Measurements from ENCODE around the gene ANKFN1.

Gene ANKFN1

GRCh38 chr17:56465886-56466285 lies 312.6 kb downstream of the ANKFN1 start:
- POLR2A ChIA-PET: no interaction called here
- H3K36me3 ChIP-seq (ENCODE audit: control insufficient read depth in 4 of 4, insufficient read depth in 4 of 4, low read length in 3 of 4): no peaks in the 10 kb centered on the region
- no peaks in the 10 kb centered on the region for H3K27me3 ChIP-seq (replicated peaks in 2 of 5; ENCODE audit: control insufficient read depth in 4 of 5, insufficient read depth in 5 of 5, low read length in 4 of 5)
- no peaks in the 10 kb centered on the region for H3K9me3 ChIP-seq (ENCODE audit: control extremely low read depth in 1 of 5, control insufficient read depth in 4 of 5, insufficient read depth in 2 of 5, low read depth in 1 of 5, low read length in 4 of 5)
- no peak overlapping the region for H3K4me3 ChIP-seq (ENCODE audit: control insufficient read depth in 1 of 7, extremely low read depth in 1 of 7, insufficient read depth in 4 of 7, low read depth in 2 of 7, low read length in 6 of 7)
- H3K27ac ChIP-seq (ENCODE audit: insufficient read depth in 1 of 2, low read depth in 1 of 2, low read length in 2 of 2, poor library complexity in 1 of 2, severe bottlenecking in 2 of 2): no peak overlapping the region
- WGBS (ENCODE audit: insufficient coverage): 100% methylated on average over 1 of the region's 1 CpG
- no peaks in the 10 kb centered on the region for H3K4me1 ChIP-seq (ENCODE audit: control extremely low read depth in 1 of 4, control insufficient read depth in 4 of 4, insufficient read depth in 4 of 4, low read length in 3 of 4)
- no peak for DNase-seq
- CTCF ChIA-PET: no interaction called here

DNA sequence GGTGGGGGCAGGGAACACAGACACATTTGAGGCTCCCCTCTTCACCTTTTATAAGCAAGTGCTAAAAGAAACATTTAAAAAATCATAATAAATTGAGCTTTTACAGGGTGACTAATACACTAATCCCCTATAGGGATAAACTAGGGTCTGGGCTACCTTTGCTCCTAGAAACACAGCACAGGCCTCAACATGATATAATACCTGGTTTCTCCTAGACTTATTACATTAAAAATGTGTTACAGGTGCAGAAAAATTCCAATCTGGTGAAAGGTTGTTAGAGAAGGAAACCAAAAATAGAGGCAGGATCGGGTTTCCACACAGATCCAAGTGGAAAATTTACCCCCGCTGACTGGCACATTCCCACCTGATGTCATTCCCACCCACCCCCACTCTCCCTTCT lies 315.6 kb downstream of the ANKFN1 start:
- Histone ChIP-seq H3K9me3 (ENCODE audit: control extremely low read depth in 1 of 5, control insufficient read depth in 4 of 5, insufficient read depth in 2 of 5, low read depth in 1 of 5, low read length in 4 of 5) (peaks cover 0 to 7% (median 3%) of the 10 kb centered on the region in 5 experiments), H3K4me3 (ENCODE audit: control insufficient read depth in 1 of 7, extremely low read depth in 1 of 7, insufficient read depth in 4 of 7, low read depth in 2 of 7, low read length in 6 of 7) (no peak overlapping the region), H3K36me3 (ENCODE audit: control insufficient read depth in 4 of 4, insufficient read depth in 4 of 4, low read length in 3 of 4) (no peaks in the 10 kb centered on the region), H3K27me3 (replicated peaks in 2 of 5; ENCODE audit: control insufficient read depth in 4 of 5, insufficient read depth in 5 of 5, low read length in 4 of 5) (no peaks in the 10 kb centered on the region), H3K27ac (ENCODE audit: insufficient read depth in 1 of 2, low read depth in 1 of 2, low read length in 2 of 2, poor library complexity in 1 of 2, severe bottlenecking in 2 of 2) (no peak overlapping the region), H3K4me1 (ENCODE audit: control extremely low read depth in 1 of 4, control insufficient read depth in 4 of 4, insufficient read depth in 4 of 4, low read length in 3 of 4) (no peaks in the 10 kb centered on the region)
- WGBS (ENCODE audit: insufficient coverage): 100% methylated on average over 1 of the region's 2 CpGs
- ChIA-PET POLR2A (interaction anchor here (0.5 kb wide), 1 partner anchor 13 kb away, joined by 3 read pairs; no protein-coding TSS in a partner anchor), CTCF (interaction anchor here (2.4 kb wide), 1 partner anchor 11 kb away, joined by 6 read pairs; no protein-coding TSS in a partner anchor)
- DNase-seq: no peak

DNA sequence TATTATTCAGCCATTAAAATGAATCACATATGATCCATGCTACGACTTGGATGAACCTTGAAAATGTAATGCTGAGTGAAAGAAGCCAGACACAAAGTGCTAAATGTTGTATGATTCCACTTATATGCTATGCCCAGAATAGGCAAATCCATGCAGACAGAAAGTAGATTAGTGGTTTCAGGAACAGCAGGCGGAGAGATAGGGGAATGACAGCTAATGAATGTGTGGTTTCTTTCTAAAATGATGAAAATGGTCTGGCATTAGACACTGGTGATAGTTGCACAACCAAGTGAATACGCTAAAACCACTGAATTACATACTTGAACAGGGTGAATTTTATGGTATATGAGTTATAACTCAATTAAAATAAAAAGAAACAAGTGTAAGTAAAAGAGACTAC lies 318.4 kb downstream of the ANKFN1 start:
- Histone ChIP-seq H3K36me3 (ENCODE audit: control insufficient read depth in 4 of 4, insufficient read depth in 4 of 4, low read length in 3 of 4) (no peaks in the 10 kb centered on the region), H3K4me3 (ENCODE audit: control insufficient read depth in 1 of 7, extremely low read depth in 1 of 7, insufficient read depth in 4 of 7, low read depth in 2 of 7, low read length in 6 of 7) (no peak overlapping the region), H3K27me3 (replicated peaks in 2 of 5; ENCODE audit: control insufficient read depth in 4 of 5, insufficient read depth in 5 of 5, low read length in 4 of 5) (no peaks in the 10 kb centered on the region), H3K9me3 (ENCODE audit: control extremely low read depth in 1 of 5, control insufficient read depth in 4 of 5, insufficient read depth in 2 of 5, low read depth in 1 of 5, low read length in 4 of 5) (peaks cover 0 to 7% (median 3%) of the 10 kb centered on the region in 5 experiments), H3K27ac (ENCODE audit: insufficient read depth in 1 of 2, low read depth in 1 of 2, low read length in 2 of 2, poor library complexity in 1 of 2, severe bottlenecking in 2 of 2) (no peak overlapping the region), H3K4me1 (ENCODE audit: control extremely low read depth in 1 of 4, control insufficient read depth in 4 of 4, insufficient read depth in 4 of 4, low read length in 3 of 4) (no peaks in the 10 kb centered on the region)
- DNase-seq: no peak
- ChIA-PET CTCF (no interaction called here), POLR2A (no interaction called here)
- no CpG with 5 or more reads among the region's 3 CpGs for WGBS (ENCODE audit: insufficient coverage)

GRCh38 chr17:56475116-56475515 lies 321.8 kb downstream of the ANKFN1 start:
- POLR2A ChIA-PET: no interaction called here
- Histone ChIP-seq H3K27ac (ENCODE audit: insufficient read depth in 1 of 2, low read depth in 1 of 2, low read length in 2 of 2, poor library complexity in 1 of 2, severe bottlenecking in 2 of 2) (no peak overlapping the region), H3K27me3 (replicated peaks in 2 of 5; ENCODE audit: control insufficient read depth in 4 of 5, insufficient read depth in 5 of 5, low read length in 4 of 5) (no peaks in the 10 kb centered on the region), H3K4me1 (ENCODE audit: control extremely low read depth in 1 of 4, control insufficient read depth in 4 of 4, insufficient read depth in 4 of 4, low read length in 3 of 4) (no peaks in the 10 kb centered on the region), H3K36me3 (ENCODE audit: control insufficient read depth in 4 of 4, insufficient read depth in 4 of 4, low read length in 3 of 4) (no peaks in the 10 kb centered on the region), H3K9me3 (ENCODE audit: control extremely low read depth in 1 of 5, control insufficient read depth in 4 of 5, insufficient read depth in 2 of 5, low read depth in 1 of 5, low read length in 4 of 5) (peaks cover 0 to 7% (median 3%) of the 10 kb centered on the region in 5 experiments), H3K4me3 (ENCODE audit: control insufficient read depth in 1 of 7, extremely low read depth in 1 of 7, insufficient read depth in 4 of 7, low read depth in 2 of 7, low read length in 6 of 7) (no peak overlapping the region)
- peak in 2 of 3 donors; percentile 1 to 4 for DNase-seq
- CTCF ChIA-PET: no interaction called here
- WGBS (ENCODE audit: insufficient coverage): no CpG with 5 or more reads among the region's 1 CpG

- no peak overlapping the region for H3K4me3 ChIP-seq (ENCODE audit: control insufficient read depth in 1 of 7, extremely low read depth in 1 of 7, insufficient read depth in 4 of 7, low read depth in 2 of 7, low read length in 6 of 7)
- H3K27me3 ChIP-seq (replicated peaks in 2 of 5; ENCODE audit: control insufficient read depth in 4 of 5, insufficient read depth in 5 of 5, low read length in 4 of 5): no peaks in the 10 kb centered on the region
- peak; percentile 39 to 54 (median 47) for DNase-seq
- 48% methylated on average over 3 of the region's 7 CpGs for WGBS (ENCODE audit: insufficient coverage)
- no peaks in the 10 kb centered on the region for H3K4me1 ChIP-seq (ENCODE audit: control extremely low read depth in 1 of 4, control insufficient read depth in 4 of 4, insufficient read depth in 4 of 4, low read length in 3 of 4)
- no peak overlapping the region for H3K27ac ChIP-seq (ENCODE audit: insufficient read depth in 1 of 2, low read depth in 1 of 2, low read length in 2 of 2, poor library complexity in 1 of 2, severe bottlenecking in 2 of 2)
- ChIA-PET POLR2A (no interaction called here), CTCF (interaction anchor here (1.0 to 1.7 kb wide), 2 partner anchors 56 to 363 kb away, joined by 3 read pairs; no protein-coding TSS in a partner anchor)
- H3K9me3 ChIP-seq (ENCODE audit: control extremely low read depth in 1 of 5, control insufficient read depth in 4 of 5, insufficient read depth in 2 of 5, low read depth in 1 of 5, low read length in 4 of 5): peaks cover 0 to 1% (median 0%) of the 10 kb centered on the region in 5 experiments
- H3K36me3 ChIP-seq (ENCODE audit: control insufficient read depth in 4 of 4, insufficient read depth in 4 of 4, low read length in 3 of 4): no peaks in the 10 kb centered on the region
These were observed 325.7 kb downstream of the ANKFN1 start for GRCh38 chr17:56478836-56479447.

DNA sequence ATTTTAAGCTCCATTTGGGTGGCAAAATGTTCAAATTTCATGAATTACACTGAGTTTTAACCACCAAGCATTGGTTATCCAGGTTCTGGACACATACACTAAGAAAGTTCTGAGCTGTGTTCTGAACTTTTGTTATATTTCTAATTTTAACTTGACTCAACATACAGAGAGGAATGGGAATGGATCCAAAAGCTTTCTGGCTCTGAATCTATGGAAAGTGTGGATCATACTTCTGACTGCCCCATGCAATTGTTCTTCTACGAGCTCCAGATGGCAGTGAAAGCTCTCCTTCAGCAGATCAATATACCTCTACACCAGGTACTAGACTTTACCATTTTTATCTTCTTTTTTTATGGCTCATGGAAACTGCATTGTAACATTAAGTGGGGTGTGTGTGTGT lies 327.2 kb downstream of the ANKFN1 start:
- Histone ChIP-seq H3K9me3 (ENCODE audit: control extremely low read depth in 1 of 5, control insufficient read depth in 4 of 5, insufficient read depth in 2 of 5, low read depth in 1 of 5, low read length in 4 of 5) (peaks cover 0 to 1% (median 0%) of the 10 kb centered on the region in 5 experiments), H3K36me3 (ENCODE audit: control insufficient read depth in 4 of 4, insufficient read depth in 4 of 4, low read length in 3 of 4) (no peaks in the 10 kb centered on the region), H3K27ac (ENCODE audit: insufficient read depth in 1 of 2, low read depth in 1 of 2, low read length in 2 of 2, poor library complexity in 1 of 2, severe bottlenecking in 2 of 2) (no peak overlapping the region), H3K4me3 (ENCODE audit: control insufficient read depth in 1 of 7, extremely low read depth in 1 of 7, insufficient read depth in 4 of 7, low read depth in 2 of 7, low read length in 6 of 7) (no peak overlapping the region), H3K4me1 (ENCODE audit: control extremely low read depth in 1 of 4, control insufficient read depth in 4 of 4, insufficient read depth in 4 of 4, low read length in 3 of 4) (no peaks in the 10 kb centered on the region), H3K27me3 (replicated peaks in 2 of 5; ENCODE audit: control insufficient read depth in 4 of 5, insufficient read depth in 5 of 5, low read length in 4 of 5) (no peaks in the 10 kb centered on the region)
- no CpG with 5 or more reads among the region's 1 CpG for WGBS (ENCODE audit: insufficient coverage)
- no peak for DNase-seq
- ChIA-PET POLR2A (no interaction called here), CTCF (interaction anchor here (0.6 to 1.7 kb wide), 7 partner anchors 10 to 637 kb away, joined by 3 to 6 read pairs (median 3); no protein-coding TSS in a partner anchor)

- DNase-seq: no peak
- POLR2A ChIA-PET: no interaction called here
- no peaks in the 10 kb centered on the region for H3K36me3 ChIP-seq (ENCODE audit: control insufficient read depth in 4 of 4, insufficient read depth in 4 of 4, low read length in 3 of 4)
- no peak overlapping the region for H3K4me3 ChIP-seq (ENCODE audit: control insufficient read depth in 1 of 7, extremely low read depth in 1 of 7, insufficient read depth in 4 of 7, low read depth in 2 of 7, low read length in 6 of 7)
- H3K9me3 ChIP-seq (ENCODE audit: control extremely low read depth in 1 of 5, control insufficient read depth in 4 of 5, insufficient read depth in 2 of 5, low read depth in 1 of 5, low read length in 4 of 5): no peaks in the 10 kb centered on the region
- H3K27ac ChIP-seq (ENCODE audit: insufficient read depth in 1 of 2, low read depth in 1 of 2, low read length in 2 of 2, poor library complexity in 1 of 2, severe bottlenecking in 2 of 2): no peak overlapping the region
- CTCF ChIA-PET: no interaction called here
- H3K27me3 ChIP-seq (replicated peaks in 2 of 5; ENCODE audit: control insufficient read depth in 4 of 5, insufficient read depth in 5 of 5, low read length in 4 of 5): no peaks in the 10 kb centered on the region
- WGBS (ENCODE audit: insufficient coverage): 100% methylated on average over 4 of the region's 5 CpGs
- no peaks in the 10 kb centered on the region for H3K4me1 ChIP-seq (ENCODE audit: control extremely low read depth in 1 of 4, control insufficient read depth in 4 of 4, insufficient read depth in 4 of 4, low read length in 3 of 4)
These were observed 328.4 kb downstream of the ANKFN1 start for GRCh38 chr17:56481659-56482058.
